GM19238 (cell line): ENCODE measurements around the gene PAK1.

ENCODE experiments used
- DNase-seq: peaks from one replicate; pipeline ENCODE4 v3.0.0; 2011; ENCODE audit warnings: low spot score; ENCODE audit not compliant: insufficient read length

The PAK1 gene

DNA sequence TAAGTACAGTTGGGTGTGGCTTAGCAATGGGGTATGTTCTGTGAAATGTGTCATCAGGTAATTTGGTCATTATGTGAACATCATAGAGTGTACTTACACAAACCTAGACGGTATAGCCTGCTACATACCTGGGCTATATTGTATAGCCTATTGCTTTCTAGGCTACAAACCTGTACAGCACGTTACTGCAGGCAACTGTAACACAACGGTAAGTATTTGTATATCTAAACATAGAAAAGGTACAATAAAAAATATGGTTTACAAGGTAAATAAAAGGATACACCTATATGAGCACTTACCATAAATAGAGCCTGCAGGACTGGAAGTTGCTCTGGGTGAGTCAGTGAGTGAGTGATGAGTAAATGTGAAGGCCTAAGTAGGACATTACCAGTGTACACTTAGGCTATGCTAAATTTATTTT lies 99.3 kb downstream of the PAK1 start:
- DNase-seq: no peak

DNA sequence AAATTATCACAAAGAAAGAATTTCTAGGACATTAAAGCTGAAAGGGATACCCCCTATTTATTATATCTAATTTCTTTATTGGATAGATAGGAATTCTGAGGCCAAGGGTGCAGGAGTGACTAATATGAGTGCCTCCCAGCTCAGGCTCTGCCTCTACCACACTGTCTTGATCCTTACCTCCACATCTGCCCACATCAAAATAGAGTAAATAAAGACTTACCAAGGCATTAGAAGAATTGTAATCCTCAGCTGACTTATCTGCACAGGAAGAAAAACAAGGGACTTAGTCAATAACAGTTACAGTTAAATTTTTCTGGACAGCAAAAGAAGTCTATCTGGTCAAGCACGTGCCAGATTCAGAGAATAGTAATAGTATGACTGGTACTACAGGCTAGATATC lies 99.8 kb downstream of the PAK1 start:
- no peak for DNase-seq

DNA sequence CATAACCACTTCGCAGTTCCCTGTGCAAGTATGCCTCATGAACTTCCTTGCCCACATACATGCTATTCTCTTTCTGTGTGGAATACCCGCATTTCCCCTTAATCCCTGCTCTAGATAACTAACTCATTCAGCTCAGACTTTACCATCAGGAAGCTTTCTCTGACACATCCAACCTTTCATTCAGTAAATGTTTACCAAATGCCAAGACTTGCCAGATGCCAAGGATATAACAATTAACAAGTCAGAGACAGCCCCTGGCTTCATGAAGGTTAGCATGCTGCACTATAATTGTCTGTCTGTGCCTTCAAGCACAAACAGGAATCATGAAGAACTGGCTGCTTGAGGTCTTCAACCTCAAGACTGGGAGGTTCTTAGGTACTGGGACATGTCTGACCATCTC lies 101.2 kb downstream of the PAK1 start:
- DNase-seq: no peak

- no peak for DNase-seq
Measured at GRCh38 chr11:77371646-77372045, 102.2 kb downstream of the PAK1 start.

- DNase-seq: no peak
Measured at GRCh38 chr11:77370217-77370616, 103.7 kb downstream of the PAK1 start.

- DNase-seq: no peak
Measured at GRCh38 chr11:77361184-77361583, 112.7 kb downstream of the PAK1 start.

DNA sequence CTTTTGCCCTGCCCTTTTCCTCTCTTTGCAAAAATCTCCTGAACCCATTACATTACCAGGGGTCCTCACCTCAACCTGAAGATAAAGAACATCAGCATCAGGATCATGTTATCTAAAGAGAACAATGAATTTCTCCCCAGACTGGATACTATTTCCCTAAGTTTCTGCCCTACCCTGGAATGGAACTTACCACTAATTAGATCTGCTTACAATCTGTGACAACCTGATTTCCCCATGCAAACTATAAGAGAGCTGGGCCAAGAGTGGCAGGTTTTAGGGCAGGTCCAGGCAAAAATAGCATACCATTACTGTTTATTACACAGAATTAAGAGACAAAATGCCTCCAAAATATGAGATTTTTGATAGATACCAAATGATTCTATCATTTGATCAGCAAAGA lies 114.4 kb downstream of the PAK1 start:
- DNase-seq: no peak

- no peak for DNase-seq
Measured at GRCh38 chr11:77353131-77353530, 120.8 kb downstream of the PAK1 start.

GRCh38 chr11:77351281-77351886 lies 122.5 kb downstream of the PAK1 start:
- DNase-seq: no peak

DNA sequence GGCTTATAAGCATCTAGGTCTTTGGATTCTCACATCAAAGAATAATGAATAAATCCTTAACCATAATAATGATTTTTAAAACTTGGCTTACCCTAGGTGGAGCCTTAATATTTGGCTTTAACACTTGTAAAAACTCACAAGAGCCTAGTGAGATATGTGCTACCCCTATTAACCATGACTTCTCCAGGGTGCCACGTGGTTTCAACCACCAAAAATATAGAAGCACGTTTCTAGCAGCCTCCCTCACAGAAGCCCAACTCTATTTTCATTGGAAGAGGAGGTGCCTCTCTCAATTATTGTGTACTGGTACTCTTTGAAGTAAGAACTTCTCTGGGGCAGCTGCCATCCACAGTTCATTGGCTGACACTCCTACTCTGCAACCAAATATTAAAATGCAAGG lies 125.9 kb downstream of the PAK1 start:
- no peak for DNase-seq

GRCh38 chr11:77346906-77347603 lies 126.8 kb downstream of the PAK1 start:
- DNase-seq: no peak

DNA sequence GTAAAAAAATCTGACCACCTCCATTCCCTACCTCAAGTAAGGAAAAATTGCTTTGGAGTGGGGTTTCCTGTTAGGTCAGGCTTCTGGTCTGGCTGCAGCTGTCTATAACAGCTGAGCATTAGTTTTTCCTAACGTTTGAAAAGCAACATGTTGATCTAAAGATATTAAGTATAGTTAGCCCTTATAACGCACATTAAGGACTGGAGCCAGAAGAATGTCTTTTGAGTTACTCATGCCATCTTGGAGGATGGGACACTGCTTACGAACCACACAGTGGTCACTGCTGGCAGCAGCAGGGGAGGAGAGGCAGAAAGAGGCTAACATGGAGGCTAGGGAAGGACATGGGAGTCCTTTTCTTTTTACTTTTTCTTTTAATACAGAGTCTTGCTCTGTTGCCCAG lies 128.3 kb downstream of the PAK1 start:
- DNase-seq: no peak

DNA sequence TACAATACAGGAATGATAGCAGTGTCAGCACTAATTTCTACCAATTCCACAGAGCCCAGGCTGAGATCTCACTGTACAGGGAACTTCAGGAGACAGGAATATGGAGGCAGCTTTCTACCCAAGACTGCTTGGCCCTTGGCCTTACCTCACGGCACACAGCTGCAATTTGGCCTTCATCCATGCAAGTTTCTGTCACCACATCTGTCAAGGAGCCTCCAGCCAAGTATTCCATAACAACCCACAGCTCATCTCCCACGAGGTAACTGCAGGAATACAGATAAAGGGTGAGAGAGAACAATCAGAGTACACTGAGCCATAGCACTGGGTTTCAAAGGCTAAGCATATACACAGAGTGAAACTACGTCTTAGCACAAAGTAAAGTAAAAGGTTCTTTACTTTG lies 133.4 kb downstream of the PAK1 start:
- no peak for DNase-seq

GRCh38 chr11:77332259-77332658 lies 141.6 kb downstream of the PAK1 start:
- no peak for DNase-seq

DNA sequence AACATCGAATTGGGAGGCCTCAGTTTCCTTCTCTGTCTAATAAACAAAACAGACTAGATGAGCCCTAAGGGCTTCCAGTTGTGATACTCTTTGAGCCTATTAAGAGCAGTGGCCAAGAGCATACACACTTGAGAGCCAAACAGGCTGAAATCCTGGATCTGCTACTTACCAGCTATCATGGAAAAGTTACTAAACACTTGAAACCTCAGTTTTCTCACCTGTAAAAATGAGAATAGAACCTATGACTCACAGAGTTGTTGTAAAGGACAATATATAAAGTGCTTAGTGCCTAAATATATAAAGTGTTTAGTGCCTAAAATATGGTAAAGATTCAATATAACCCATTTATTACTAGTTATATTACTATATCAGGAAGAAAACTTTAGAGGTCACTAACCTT lies 148.7 kb downstream of the PAK1 start:
- no peak for DNase-seq

GRCh38 chr11:77324508-77324907 lies 149.4 kb downstream of the PAK1 start:
- no peak for DNase-seq

- DNase-seq: no peak
Measured at GRCh38 chr11:77322926-77323590, 150.8 kb downstream of the PAK1 start.

GRCh38 chr11:77322506-77322905 lies 151.4 kb downstream of the PAK1 start:
- no peak for DNase-seq

GRCh38 chr11:77320351-77320750 lies 153.5 kb downstream of the PAK1 start:
- DNase-seq: no peak

- DNase-seq: no peak
Measured at GRCh38 chr11:77318600-77318999, 155.3 kb downstream of the PAK1 start.

GRCh38 chr11:77316733-77317342 lies 157.1 kb downstream of the PAK1 start:
- DNase-seq: no peak

GRCh38 chr11:77312107-77312506 lies 161.8 kb downstream of the PAK1 start:
- DNase-seq: no peak
